Germinal center (tissue), 1 donor: ENCODE measurements around the gene GOLGA8N.
"Not testable (repeated sequence)": the region's sequence is repeated elsewhere in the genome, so short reads cannot be mapped to it uniquely, and the experiment has no call there.

Source experiments
- DNase-seq: peaks from one replicate; pipeline ENCODE4 v3.0.0; 2012; ENCODE audit warnings: mixed read lengths, low spot score

GOLGA8N gene

DNA sequence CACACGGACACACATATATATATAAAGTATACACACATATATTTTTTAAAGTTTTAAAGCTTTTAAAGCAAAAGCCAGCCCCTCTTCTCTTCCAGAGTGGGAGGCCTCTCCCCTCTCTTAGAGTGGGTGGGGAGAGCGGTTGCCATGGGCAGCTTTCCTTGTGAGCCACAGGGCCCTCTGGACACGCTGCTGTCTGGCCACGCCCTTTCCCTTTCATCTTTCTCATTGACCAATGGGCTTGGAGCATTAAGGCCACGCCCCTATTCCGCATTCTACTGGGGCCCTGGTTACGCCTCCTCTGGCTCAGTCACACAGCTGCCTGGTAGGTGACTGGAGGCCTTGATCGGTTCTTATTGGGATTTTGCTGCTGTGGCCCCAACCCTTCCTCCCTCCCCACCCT is at the start of gene GOLGA8N:
Gene GOLGA8N (plus strand): TSS at position 306 of the 400 bp plus-strand sequence.
- DNase-seq, result not testable (repeated sequence)

DNA sequence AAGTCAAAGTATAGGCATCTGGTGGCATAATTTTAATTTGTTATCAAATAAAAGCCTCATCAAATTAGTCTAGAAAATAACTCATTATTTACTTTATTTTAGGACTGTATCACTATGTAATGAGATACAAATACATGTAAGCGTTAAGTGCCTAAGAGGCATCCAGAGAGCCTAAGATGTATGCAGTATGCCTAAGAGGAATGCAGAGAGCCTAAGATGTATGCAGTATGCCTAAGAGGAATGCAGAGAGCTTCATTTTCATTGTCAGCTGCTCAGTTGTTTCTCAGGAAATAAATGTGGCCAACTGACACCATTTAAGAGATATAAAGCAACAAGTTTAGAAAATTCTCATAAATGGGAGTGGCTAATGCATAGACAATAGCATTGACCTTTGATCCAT is 49.8 kb upstream of the GOLGA8N start:
- not testable (repeated sequence) for DNase-seq

DNA sequence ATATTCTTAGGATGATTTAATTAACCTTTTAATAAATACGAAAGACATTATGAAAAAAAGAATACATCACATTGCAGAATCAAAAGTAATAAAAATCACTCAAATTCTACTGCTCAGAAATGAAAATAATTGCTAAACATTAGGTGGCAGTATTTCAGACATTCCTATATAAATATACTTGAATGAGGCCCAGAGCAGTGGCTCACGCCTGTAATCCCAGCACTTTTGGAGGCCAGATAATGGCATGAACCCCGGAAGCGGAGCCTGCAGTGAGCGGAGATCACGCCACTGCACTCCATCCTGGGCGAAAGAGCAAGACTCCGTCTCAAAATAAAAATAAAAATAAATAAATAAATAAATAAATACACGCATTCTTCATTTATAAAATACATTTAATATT is 48.1 kb upstream of the GOLGA8N start:
- not testable (repeated sequence) for DNase-seq

DNA sequence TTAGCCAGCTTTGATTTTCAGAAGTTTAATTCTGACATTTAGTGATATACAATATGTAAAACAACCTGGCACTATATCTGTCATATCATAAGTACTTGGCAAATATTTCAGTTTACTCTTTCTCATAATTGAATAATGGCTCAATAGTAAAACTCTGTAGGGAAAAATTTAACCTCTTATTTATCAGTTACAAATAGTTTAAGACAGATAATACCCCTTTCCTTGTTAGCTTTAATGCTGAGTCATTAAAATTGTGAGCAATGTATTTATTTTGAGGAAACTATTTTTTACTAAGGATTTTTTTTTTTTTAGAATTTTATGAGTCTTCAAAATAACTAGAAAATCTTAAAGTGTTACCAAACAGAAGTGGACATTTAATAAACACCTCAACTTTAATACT is 38.7 kb upstream of the GOLGA8N start:
- DNase-seq, result not testable (repeated sequence)

DNA sequence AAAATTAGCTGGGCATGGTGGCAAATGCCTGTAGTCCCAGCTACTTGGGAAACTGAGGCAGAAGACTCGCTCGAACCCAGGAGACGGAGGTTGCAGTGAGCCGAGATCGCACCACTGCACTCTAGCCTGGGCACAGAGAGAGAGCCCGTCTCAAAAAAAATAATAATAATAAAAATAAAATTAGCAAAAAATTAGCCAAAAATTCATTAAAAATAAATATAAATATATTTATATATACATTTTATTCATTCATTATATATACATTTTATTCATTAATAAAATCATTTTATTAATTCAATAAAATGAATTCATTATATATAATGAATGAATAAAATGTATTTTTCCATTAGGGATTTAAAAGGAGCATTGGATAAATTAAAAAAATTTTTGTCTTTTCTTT is 31.1 kb upstream of the GOLGA8N start:
- not testable (repeated sequence) for DNase-seq

DNA sequence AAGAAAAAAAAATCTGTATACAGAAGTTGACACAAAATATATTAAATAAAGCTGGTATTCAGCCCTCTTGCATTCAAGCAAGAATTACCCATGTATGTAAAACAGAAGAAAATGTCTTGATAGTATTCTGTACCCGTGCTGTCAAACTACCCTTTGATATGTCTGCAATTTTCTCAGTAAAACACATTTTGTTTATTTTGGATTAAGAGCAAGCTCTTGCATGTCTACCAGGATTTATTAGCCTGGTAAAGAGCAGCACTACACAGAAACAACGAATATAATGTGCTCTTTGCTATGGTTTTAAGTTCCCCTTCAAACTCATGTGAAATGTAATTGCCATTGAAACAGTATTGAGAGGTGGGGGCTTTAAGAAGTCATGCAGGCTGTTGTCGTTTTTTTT is 24.3 kb upstream of the GOLGA8N start:
- not testable (repeated sequence) for DNase-seq

DNA sequence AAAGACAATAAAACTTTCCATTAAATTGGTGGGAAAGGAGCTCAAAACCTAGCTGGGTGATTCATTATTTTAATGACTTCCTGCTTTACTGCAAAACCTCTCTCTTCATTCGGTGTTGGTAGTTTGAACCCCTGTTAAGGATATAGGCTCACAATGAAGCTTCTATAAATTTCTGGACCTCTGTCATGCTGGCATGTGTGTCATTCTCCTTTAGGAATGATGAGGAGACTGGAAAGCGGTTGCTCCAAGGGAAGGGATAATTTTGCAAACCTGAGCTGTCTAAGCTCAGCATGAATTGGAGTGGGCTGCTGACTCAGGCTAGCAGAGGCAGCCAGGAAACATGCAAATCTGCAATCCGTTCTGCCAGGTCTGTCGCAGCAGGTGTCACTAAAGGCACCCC is 14.8 kb upstream of the GOLGA8N start:
- DNase-seq, result not testable (repeated sequence)

DNA sequence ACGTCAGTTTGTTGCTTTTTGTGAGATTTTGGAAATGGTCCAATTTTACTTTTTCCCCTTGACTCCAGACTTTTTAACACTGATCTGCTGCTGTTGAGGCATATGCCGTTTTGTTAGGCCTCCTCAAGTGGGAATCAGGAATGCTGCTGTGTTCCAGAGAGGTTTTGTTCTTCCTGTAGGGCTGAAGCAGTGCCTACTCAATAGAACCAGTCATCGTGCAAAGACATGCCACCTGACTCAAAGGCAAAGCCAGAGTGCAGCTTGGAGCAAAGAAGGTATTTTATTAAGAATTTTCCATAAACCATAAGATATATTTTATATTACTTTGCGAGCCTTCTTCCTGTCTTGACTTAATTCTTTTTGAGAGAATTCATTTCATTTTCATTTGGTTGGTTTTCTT is 7.4 kb upstream of the GOLGA8N start:
- not testable (repeated sequence) for DNase-seq

DNA sequence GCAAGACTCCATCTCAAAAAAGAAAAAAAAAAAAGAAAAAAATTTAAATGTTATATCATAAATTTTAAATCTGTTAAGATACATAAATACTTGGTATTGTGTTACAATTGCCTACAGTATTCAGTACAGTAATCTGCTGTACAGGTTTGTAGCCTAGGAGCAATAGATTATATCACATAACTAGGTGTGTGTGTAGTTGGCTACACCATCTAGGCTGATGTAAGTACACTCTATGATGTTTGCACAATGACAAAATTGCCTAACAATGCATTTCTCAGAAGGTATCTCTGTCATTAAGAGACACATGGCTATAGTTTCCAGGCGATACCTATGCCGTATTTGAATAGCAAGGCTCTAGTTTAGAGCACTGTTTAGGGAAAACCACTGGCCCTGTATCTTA is 16.3 kb downstream of the GOLGA8N start:
- DNase-seq, result not testable (repeated sequence)

DNA sequence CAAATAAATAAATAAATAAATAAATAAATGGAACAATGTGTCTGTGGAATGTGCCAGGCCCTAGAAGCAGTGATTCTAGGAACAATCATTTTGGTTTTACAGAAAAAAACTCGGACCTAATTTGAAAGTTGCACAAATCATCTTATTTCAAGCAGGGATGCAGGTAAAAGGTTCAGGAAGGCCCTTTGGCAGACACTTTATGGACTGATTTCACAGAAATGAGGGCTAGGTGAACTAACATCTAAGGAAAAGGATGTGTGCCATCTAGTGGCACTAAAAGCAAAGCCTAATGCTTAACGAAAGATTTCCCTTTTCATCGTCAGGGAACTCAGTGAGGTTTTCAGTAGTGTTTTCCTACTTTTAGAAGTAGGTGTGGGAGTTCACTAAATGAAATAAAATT is 17.5 kb downstream of the GOLGA8N start:
- DNase-seq, result not testable (repeated sequence)

DNA sequence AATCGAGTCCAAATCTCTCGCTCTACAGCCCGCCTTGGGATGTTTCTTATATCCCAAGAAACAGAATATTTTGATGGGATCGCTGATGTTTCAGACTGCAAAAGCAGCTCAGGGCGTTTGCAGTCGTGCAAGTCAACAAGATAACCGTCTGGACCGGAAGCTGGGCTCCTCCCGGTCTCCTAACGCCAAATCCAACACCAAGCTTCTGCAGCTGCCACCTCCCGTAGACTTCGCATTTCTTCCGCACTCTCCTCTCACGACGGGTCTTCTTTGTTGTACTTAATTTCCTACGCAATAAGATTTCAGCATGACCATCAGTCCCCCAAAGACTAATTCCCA is 21.4 kb downstream of the GOLGA8N start:
- DNase-seq, result not testable (repeated sequence)

DNA sequence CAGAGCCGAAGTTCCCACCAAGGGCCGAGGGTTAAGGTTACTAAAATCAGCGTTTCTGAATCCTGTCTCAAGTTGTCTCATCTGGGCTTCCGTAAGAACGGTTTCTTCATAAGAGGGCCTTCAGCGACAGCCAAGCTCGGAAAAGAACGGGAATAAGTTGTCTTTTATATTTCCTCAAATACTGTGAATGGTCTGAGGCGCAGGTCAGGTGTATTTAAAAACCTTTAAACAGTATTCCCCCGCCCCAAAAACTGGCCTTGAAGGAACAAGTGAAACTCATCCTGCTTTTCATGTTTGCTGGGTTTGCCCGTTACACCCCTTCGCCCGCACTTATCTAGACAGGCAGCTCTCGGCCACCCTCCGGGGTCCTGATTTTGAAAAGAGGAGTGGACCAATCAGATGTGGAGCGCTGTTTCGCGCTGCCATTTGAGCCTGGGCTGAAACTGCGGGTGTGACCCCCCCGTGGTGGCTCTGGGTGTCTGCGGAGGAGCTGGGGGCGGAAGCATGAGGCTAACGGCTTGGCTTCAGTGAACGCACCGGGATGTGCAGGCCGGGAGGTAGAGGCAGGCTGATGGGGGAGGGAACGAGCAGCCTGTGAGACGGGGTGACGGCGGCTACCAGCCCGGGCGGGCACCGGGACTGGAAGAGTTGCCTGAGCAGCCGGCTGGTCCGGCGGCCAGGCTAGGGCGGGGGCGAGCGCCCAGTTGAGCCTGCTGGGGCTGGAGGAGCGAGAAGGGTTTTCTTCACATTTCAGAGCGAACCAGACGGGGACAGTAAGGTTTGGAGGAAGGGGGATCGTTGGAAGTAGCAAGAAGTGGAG is 22.0 kb downstream of the GOLGA8N start, which contains the start of gene ARHGAP11A:
Gene ARHGAP11A (plus strand): TSS at position 454 of the 820 bp plus-strand sequence. CDS start 708 bp downstream, outside the sequence.
- DNase-seq, result peak; percentile 36

DNA sequence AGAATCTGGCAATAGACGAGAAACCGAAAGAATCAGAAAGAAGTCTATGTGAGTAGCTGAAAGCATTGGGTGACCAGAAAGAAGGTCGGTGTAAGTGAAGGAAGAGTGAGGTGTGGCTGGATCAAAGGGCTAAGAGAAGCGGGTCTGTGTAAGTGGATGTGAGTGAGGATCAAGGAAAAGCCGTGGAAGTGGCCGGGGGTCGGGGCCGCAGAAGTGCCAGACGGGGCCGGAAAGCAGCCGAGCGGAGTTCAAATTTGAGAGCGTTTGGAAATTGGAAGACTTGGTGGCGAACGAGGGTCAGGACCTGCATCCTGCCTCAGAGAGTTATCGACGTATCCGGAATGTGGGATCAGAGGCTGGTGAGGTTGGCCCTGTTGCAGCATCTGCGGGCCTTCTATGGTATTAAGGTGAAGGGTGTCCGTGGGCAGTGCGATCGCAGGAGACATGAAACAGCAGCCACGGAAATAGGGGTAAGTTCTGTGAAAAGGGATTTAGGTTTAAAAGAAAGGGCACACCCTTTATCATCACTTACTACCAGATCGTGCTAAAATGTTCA is 22.7 kb downstream of the GOLGA8N start:
- DNase-seq, result not testable (repeated sequence)

DNA sequence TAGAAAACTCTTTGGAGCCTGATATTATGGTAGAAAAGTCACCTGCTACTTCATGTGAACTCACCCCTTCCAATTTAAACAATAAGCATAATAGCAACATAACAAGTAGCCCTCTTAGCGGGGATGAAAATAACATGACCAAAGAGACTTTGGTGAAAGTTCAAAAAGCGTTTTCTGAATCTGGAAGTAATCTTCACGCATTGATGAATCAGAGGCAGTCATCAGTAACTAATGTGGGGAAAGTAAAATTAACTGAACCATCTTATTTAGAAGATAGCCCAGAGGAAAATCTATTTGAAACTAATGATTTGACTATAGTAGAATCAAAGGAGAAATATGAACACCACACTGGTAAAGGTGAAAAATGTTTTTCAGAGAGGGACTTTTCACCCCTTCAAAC is 43.2 kb downstream of the GOLGA8N start:
- DNase-seq, result peak; percentile 12

DNA sequence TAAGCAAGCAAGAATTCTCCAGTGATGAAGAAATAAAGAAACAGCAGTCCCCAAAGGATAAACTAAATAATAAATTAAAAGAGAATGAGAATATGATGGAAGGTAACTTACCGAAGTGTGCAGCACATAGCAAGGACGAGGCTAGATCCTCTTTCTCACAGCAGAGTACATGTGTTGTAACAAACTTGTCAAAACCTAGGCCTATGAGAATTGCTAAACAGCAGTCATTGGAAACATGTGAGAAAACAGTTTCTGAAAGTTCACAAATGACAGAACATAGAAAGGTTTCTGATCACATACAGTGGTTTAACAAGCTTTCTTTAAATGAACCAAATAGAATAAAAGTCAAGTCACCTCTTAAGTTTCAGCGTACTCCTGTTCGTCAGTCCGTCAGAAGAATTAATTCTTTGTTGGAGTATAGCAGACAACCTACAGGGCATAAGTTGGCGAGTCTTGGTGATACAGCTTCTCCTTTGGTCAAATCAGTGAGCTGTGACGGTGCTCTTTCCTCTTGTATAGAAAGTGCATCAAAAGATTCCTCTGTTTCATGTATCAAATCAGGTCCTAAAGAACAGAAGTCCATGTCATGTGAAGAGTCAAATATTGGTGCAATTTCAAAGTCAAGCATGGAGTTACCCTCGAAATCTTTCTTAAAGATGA is 43.8 kb downstream of the GOLGA8N start:
- DNase-seq, result no peak

DNA sequence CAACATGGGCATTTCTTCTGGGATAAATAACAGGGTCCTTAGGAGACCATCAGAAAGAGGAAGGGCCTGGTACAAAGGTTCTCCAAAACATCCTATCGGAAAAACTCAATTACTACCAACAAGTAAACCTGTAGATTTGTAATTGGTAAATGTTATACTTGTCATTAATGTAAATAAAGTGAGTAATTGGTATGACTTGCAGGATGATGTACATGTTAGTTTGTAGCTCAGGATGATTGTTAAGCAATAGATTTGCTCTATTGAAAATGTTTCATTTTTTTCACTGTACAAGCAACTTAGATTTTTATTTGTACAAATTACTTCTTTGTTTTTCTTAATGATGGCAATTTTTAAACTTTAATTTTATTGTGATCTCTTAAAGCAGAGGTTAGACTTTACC is 44.4 kb downstream of the GOLGA8N start:
- DNase-seq, result no peak

DNA sequence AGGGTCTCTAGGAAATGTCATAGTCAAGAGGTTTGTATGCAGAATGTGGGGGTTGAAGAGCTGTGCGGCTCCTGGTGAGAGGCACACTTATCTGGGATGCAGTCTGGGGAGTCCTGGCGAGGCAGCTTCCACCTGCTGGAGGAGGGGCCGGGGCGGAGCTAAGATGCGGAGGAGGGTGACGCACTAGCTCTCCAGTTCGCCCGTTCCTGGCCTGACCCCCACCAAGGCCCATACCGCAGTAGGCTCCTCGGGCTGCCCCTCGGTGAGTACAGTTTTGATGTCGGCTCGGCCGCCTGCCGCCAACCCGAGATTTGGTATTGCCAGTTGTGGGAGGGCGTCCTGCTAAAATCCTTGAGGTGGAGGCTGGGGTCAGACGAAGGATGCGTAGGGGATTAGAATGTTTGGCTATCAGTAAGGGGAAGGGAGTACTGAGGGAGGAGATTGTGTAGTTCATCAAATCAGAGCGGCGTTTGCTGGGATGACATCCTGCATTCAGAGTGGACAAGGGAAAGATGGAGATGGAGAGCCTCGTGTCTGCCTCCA is 48.3 kb downstream of the GOLGA8N start, which contains the start of gene SCG5:
Gene SCG5 (plus strand): TSS at position 194 of the 543 bp plus-strand sequence. CDS start 1,883 bp downstream, outside the sequence.
- DNase-seq, result no peak

DNA sequence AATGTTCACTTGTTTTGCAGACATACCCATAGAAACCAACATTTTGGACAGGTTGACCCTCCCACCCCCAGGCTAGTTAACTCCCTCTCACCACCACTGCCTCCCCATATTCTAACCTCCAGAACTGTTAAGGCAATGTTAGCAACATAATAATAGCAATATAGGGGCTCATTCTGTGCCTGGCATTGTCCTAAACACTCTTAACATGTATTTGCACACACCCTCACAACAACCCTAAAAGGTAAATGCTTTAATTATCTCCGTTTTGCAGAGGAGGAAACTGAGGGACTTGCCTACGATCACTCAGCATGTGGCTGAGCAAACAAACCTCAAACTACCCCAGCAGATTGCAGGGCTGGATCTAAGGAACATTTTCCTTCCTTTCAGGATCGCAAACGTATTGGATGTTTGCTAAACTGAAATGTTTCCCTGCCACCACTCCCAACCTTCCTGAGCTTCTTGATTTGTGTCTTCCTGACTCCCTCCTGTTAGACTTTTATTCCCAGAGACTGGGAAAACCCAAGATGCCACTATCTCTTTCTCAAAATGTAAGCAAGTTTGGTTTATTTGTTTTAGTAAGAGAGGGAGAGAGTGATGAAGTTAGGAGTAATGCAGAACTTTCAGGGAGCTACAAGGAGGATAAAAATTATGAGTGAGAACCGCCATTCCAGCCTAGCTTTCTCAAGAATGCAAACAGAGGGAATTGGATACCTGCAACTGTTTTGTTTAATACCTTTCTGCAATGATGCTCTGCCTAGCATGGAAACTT is 49.6 kb downstream of the GOLGA8N start:
- no peak for DNase-seq

DNA sequence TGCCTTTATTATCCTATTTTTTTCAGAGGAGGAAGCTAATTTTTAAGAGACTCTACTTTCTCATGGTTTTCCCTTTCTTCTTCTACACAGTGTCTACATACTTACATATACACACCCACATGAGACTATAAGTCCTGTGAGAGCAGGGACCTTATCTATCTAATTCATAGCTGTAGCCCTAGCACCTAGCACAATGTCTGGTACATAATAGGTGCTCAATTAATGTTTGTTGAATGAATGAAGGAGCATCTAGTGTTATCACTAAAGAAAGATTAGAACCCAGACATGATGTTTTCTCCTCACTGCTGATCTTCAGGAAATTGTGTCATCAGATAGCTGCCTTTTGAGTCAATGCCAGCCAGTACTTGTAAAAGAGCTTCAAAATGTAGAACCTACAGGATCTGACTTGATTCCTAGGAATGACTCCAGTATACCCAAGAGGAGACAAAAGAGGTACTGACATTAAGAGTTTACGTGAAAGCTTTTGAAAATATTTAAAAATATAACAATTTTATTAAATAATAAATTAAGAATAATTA is 50.7 kb downstream of the GOLGA8N start:
- no peak for DNase-seq

DNA sequence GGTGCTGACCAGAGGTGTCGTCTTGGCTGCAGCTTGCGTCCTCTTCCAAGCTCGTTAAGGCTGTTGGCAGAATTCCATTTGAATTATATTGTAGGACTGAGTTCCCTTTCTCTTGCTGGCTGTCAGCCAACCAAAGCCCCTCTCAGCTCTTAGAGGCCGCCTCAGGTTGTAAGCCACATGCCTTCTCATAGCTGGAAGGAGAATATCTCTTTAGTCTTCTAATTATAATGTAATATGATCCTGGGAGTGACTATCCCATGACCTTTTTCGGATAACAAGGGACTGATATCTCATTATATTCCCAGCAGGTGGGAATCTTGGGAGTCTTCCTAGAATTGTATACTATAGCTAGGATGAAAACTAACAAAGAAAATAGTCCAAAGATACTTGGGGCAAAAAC is 53.0 kb downstream of the GOLGA8N start:
- DNase-seq, result no peak

DNA sequence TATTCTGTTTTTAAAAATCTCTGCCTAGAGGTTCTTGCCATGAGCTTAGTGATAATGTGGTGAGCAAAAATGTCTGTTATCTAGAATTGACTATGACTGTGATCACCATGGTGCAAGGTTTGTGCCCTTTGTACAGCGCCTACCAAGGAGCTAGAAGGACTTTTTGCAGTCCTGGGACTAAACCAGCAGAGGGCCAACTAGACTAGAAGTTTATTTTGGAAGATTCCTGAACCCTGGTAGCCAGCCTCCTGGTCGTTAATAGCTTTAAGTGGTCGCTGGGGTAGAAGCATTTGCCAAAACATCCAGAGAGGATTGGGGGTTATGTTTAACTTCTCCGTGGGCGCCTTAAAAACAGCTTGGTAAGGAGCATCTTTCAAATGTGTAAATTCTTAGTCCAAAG is 56.1 kb downstream of the GOLGA8N start:
- DNase-seq, result no peak
